HepG2 (cell line): ENCODE results near the gene QDPR. TPM values are rescaled to one million over a fixed set of nuclear protein-coding genes. Genes with fewer than 3 reads are reported as not detected.
A peak's percentile ranks its signal among the peaks of the same experiment; 100 is the strongest.

ENCODE experiments used
- CBX1 ChIP-seq: IDR thresholded peaks from one replicate; pipeline ENCODE4 v1.6.1; 2016; ENCODE audit warnings: antibody characterized with exemption, low read depth
- EHMT2 ChIP-seq: fragments of 200-600 bp; sonication (generic); IDR thresholded peaks from 2 replicates; pipeline ENCODE4 v1.7.0; 2017; ENCODE audit warnings: antibody characterized with exemption, low read depth, low read length, borderline replicate concordance
- IRF2 ChIP-seq: IDR thresholded peaks from 2 replicates; pipeline ENCODE4 v1.6.1; 2018; ENCODE audit warnings: missing genetic modification reagents, missing compliant biosample characterization
- KLF12 ChIP-seq: sonication (generic); formaldehyde crosslinking; IDR thresholded peaks from 2 replicates; pipeline ENCODE4 v1.4.0; 2020; ENCODE audit warnings: missing genetic modification reagents, borderline replicate concordance
- KLF16 ChIP-seq, 2 experiments: sonication (generic) in 1 of 2; formaldehyde crosslinking in 1 of 2; IDR thresholded peaks; 2 replicates each; pipeline versions ENCODE4 v1.6.1 to v1.8.0; 2016 to 2023; ENCODE audit warnings: missing genetic modification reagents in 2 of 2, missing compliant biosample characterization in 1 of 2
- SALL1 ChIP-seq: sonication (generic); formaldehyde crosslinking; IDR thresholded peaks from 2 replicates; pipeline ENCODE4 v1.8.0; 2022; ENCODE audit warnings: mild to moderate bottlenecking, missing genetic modification reagents
- SAP130 ChIP-seq: IDR thresholded peaks from 2 replicates; pipeline ENCODE4 v1.6.1; 2016; ENCODE audit warnings: low read depth
- SKI ChIP-seq: fragments of 450-650 bp; IDR thresholded peaks from one replicate; pipeline ENCODE4 v1.6.1; 2018; ENCODE audit warnings: mild to moderate bottlenecking; ENCODE audit not compliant: partially characterized antibody
- SOX13 ChIP-seq, 3 experiments: fragments of 450-650 bp in 1 of 3; sonication (generic) in 1 of 3; formaldehyde crosslinking in 1 of 3; IDR thresholded peaks in 2 of 3; conservative IDR thresholded peaks in 1 of 3; 2 replicates each; pipeline versions ENCODE4 v1.5.0 to v1.6.1; 2016 to 2020; ENCODE audit warnings: antibody characterized with exemption in 1 of 3, mild to moderate bottlenecking in 1 of 3, missing compliant biosample characterization in 1 of 3, missing genetic modification reagents in 1 of 3, moderate library complexity in 1 of 3
- ZNF446 ChIP-seq: sonication (generic); formaldehyde crosslinking; IDR thresholded peaks from 2 replicates; pipeline ENCODE4 v1.5.0; 2020; ENCODE audit warnings: mild to moderate bottlenecking, missing genetic modification reagents
- ZNF577 ChIP-seq: sonication (generic); formaldehyde crosslinking; IDR thresholded peaks from 2 replicates; pipeline ENCODE4 v1.4.0; 2020; ENCODE audit warnings: mild to moderate bottlenecking, low read depth, missing genetic modification reagents, borderline replicate concordance
- ZNF773 ChIP-seq: sonication (generic); formaldehyde crosslinking; IDR thresholded peaks from 2 replicates; pipeline ENCODE4 v1.4.0; 2020; ENCODE audit warnings: missing genetic modification reagents, borderline replicate concordance
- polyA plus RNA-seq, 8 experiments: library from polyadenylated mRNA; depleted of rRNA in 3 of 8; stranded (reverse) in 7 of 8; unstranded in 1 of 8; fragments of >200 nt; fragmentation: Illumina TruSeq in 4 of 8; extraction: Trizol in 4 of 8; gene quantifications; 2 replicates each; pipeline versions ENCODE4 v1.2.1 to v1.2.3, GENCODE V29; 2011 to 2016; ENCODE audit warnings: low read depth in 4 of 8, missing spikeins in 1 of 8, mixed read lengths in 1 of 8; ENCODE audit not compliant: insufficient read depth in 1 of 8
- total RNA-seq, 5 experiments: library from RNA; depleted of rRNA; stranded (reverse); fragments of >200 nt; fragmentation: Illumina TruSeq; extraction: Trizol; gene quantifications; 2 replicates each; pipeline ENCODE4 v1.2.3, GENCODE V29; 2016; ENCODE audit warnings: low read depth in 1 of 5
- TF ChIP-seq, protein P1 (sequence below), 2 experiments: fragments of 450-650 bp in 1 of 2; sonication (generic) in 1 of 2; formaldehyde crosslinking in 1 of 2; IDR thresholded peaks; 2 replicates each; pipeline versions ENCODE4 v1.6.1 to v1.8.0; 2016 to 2022; ENCODE audit warnings: antibody characterized with exemption in 1 of 2, mild to moderate bottlenecking in 1 of 2, missing genetic modification reagents in 1 of 2
- TF ChIP-seq, protein P2 (sequence below): IDR thresholded peaks from 2 replicates; pipeline ENCODE4 v1.6.1; 2016; ENCODE audit warnings: missing compliant biosample characterization, missing genetic modification reagents, borderline replicate concordance
- TF ChIP-seq, protein P3 (sequence below), 2 experiments: sonication (generic) in 1 of 2; formaldehyde crosslinking in 1 of 2; IDR thresholded peaks; 2 replicates each; pipeline versions ENCODE4 v1.5.1 to v1.6.1; 2011 to 2020; ENCODE audit warnings: borderline replicate concordance in 1 of 2, low read depth in 1 of 2, low read length in 1 of 2, mild to moderate bottlenecking in 1 of 2, missing genetic modification reagents in 1 of 2, moderate library complexity in 1 of 2

Gene QDPR
- total and polyA plus RNA-seq, 2 of the 13 experiments (the other 11 are each of a cell fraction or from before 2014, with no cell fraction given): 9.9 to 95.5 TPM

DNA sequence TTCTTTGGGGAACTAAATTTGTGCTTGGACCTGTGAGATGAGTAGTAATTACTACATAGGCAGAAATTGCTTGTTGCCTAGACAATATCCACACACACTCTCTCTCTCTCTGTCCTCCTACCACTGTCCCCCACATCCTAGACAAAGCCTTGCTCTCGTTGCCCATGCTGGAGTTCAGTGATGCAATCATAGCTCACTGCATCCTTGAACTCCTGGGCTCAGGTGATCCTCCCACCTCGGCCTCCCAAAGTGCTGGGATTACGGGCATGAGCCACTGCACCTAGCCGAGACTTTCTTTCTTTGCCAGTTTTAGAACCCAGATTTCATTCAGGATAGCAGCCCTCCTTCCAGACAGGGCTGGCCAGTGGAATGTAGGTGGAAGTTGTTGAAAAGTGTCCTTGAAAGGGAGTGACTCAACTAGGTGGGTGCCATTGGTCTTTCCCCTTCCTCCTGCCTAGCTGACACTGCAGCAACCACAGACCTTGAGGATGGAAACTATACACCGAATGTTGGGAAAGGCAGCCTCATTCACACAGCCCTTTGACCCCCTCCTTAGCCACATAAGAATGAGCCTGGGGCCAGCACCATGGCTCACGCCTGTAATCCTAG, 48.3 kb upstream of the QDPR start (continued):
- TF ChIP-seq, protein P1, sequence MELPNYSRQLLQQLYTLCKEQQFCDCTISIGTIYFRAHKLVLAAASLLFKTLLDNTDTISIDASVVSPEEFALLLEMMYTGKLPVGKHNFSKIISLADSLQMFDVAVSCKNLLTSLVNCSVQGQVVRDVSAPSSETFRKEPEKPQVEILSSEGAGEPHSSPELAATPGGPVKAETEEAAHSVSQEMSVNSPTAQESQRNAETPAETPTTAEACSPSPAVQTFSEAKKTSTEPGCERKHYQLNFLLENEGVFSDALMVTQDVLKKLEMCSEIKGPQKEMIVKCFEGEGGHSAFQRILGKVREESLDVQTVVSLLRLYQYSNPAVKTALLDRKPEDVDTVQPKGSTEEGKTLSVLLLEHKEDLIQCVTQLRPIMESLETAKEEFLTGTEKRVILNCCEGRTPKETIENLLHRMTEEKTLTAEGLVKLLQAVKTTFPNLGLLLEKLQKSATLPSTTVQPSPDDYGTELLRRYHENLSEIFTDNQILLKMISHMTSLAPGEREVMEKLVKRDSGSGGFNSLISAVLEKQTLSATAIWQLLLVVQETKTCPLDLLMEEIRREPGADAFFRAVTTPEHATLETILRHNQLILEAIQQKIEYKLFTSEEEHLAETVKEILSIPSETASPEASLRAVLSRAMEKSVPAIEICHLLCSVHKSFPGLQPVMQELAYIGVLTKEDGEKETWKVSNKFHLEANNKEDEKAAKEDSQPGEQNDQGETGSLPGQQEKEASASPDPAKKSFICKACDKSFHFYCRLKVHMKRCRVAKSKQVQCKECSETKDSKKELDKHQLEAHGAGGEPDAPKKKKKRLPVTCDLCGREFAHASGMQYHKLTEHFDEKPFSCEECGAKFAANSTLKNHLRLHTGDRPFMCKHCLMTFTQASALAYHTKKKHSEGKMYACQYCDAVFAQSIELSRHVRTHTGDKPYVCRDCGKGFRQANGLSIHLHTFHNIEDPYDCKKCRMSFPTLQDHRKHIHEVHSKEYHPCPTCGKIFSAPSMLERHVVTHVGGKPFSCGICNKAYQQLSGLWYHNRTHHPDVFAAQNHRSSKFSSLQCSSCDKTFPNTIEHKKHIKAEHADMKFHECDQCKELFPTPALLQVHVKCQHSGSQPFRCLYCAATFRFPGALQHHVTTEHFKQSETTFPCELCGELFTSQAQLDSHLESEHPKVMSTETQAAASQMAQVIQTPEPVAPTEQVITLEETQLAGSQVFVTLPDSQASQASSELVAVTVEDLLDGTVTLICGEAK (IDR thresholded peaks at IDR 0.05): no peak
- TF ChIP-seq, protein P1 (CRISPR knock-in tag; IDR thresholded peaks at IDR 0.05): no peak; the same call in 1 of the 2 replicates
- no peak for TF ChIP-seq CBX1
- TF ChIP-seq, protein P2, sequence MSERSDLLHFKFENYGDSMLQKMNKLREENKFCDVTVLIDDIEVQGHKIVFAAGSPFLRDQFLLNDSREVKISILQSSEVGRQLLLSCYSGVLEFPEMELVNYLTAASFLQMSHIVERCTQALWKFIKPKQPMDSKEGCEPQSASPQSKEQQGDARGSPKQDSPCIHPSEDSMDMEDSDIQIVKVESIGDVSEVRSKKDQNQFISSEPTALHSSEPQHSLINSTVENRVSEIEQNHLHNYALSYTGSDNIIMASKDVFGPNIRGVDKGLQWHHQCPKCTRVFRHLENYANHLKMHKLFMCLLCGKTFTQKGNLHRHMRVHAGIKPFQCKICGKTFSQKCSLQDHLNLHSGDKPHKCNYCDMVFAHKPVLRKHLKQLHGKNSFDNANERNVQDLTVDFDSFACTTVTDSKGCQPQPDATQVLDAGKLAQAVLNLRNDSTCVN: no peak
- 0 out of 2 replicates have a peak, but pooled peaks have one; percentile 1 for TF ChIP-seq EHMT2
- no peak for TF ChIP-seq ZNF773 (CRISPR knock-in tag)
- peak; percentile 20 for TF ChIP-seq SKI
- TF ChIP-seq SOX13 (IDR thresholded peaks at IDR 0.05): no peak
- peak in 1 of 2 experiments; percentile 70; a peak in 2 of 4 replicates for TF ChIP-seq SOX13 (CRISPR knock-in tag; conservative IDR thresholded peaks at IDR 0.05 in 1 of 2, IDR thresholded peaks at IDR 0.05 in 1 of 2)
- TF ChIP-seq ZNF577 (CRISPR knock-in tag): no peak
- TF ChIP-seq ZNF446 (CRISPR knock-in tag): no peak
- TF ChIP-seq KLF16 (CRISPR knock-in tag; IDR thresholded peaks at IDR 0.05): 0 out of 4 replicates have a peak, but pooled peaks of 1 of the 2 experiments have one; percentile 42
- TF ChIP-seq IRF2 (CRISPR knock-in tag): no peak; the same call in 1 of the 2 replicates
- peak; percentile 77 for TF ChIP-seq SALL1
- TF ChIP-seq SAP130 (CRISPR knock-in tag): peak; percentile 30; the same call in 1 of the 2 replicates
- TF ChIP-seq, protein P3, sequence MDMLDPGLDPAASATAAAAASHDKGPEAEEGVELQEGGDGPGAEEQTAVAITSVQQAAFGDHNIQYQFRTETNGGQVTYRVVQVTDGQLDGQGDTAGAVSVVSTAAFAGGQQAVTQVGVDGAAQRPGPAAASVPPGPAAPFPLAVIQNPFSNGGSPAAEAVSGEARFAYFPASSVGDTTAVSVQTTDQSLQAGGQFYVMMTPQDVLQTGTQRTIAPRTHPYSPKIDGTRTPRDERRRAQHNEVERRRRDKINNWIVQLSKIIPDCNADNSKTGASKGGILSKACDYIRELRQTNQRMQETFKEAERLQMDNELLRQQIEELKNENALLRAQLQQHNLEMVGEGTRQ (IDR thresholded peaks at IDR 0.05; ENCODE audit: low read depth, low read length): no peak
- TF ChIP-seq, protein P3 (CRISPR knock-in tag; IDR thresholded peaks at IDR 0.05; ENCODE audit: borderline replicate concordance): no peak
- TF ChIP-seq KLF12 (CRISPR knock-in tag): no peak
